HG03060 (cell line): ENCODE data around the gene UFD1.

Source experiments
- ATAC-seq: cut with Tn5 transposase; IDR thresholded peaks from one replicate; pipeline ENCODE4 v1.9.1; 2021; ENCODE audit warnings: low read depth, moderate number of reproducible peaks; ENCODE audit not compliant: unreplicated experiment

The UFD1 gene

GRCh38 chr22:19497245-19497644 lies 18.3 kb upstream of the UFD1 start:
- no peak for ATAC-seq

- ATAC-seq = no peak
These were observed 17.3 kb upstream of the UFD1 start for GRCh38 chr22:19496324-19496630.

GRCh38 chr22:19495562-19496323 lies 16.8 kb upstream of the UFD1 start:
- no peak for ATAC-seq

GRCh38 chr22:19494676-19495173 lies 15.7 kb upstream of the UFD1 start:
- ATAC-seq = no peak

GRCh38 chr22:19494001-19494560 lies 15.1 kb upstream of the UFD1 start:
- no peak for ATAC-seq

GRCh38 chr22:19492504-19493174 lies 13.6 kb upstream of the UFD1 start:
- ATAC-seq = no peak

GRCh38 chr22:19490628-19491230 lies 11.7 kb upstream of the UFD1 start:
- no peak for ATAC-seq

- no peak for ATAC-seq
These were observed 10.2 kb upstream of the UFD1 start for GRCh38 chr22:19488884-19489843.

- no peak for ATAC-seq
These were observed 9.3 kb upstream of the UFD1 start for GRCh38 chr22:19488285-19488684.

DNA sequence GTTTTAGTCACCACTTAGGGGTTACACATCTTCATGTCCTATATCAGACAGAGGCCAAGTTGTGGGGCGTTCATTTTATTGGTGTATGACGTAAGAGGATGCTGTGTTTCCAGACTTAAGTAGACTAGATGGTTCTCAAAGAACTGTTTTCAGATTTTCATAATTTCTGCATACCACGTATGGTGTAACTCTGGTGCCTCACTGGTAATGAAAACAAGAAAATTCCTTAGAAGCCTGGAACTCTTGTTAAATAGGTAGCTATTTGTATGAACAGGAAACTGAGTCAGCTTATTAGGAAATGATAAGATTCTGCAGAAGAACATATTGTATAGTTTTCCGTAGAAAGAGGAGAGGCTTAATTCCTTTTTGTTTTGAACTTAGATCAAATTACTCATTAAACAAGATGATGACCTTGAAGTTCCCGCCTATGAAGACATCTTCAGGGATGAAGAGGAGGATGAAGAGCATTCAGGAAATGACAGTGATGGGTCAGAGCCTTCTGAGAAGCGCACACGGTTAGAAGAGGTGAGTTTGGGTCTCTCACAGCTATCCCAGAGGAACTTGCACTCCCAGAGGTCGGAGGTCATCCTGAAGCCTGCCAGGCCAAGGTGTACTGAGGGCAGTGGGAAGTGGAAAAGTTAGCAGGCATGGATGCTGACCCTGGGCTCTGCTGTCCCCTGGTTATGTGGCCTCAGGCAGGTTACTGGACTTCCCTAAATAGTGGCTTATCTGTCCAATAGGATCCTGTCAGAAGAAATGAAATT lies 4.7 kb upstream of the UFD1 start:
- no peak for ATAC-seq

DNA sequence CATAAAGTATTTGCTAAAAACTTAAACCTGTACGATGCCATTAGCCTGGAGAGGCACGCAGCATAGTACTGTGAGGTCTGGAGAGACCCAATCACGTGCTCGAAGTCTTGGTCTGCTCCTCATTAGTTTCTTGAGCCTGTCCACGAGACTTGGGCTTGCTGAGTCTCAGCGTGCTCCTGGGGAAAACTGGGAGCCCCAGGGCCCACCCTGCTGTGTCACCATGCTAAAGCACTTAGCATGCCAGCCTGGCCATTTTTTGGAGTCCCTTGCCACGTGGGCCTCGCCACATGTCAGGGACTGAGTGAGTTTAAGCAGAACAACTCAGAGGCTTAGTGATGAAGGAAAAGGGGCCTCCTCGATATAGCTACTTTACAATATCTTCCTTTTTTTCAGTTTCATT lies 3.3 kb upstream of the UFD1 start:
- ATAC-seq = no peak

GRCh38 chr22:19480789-19481188 lies 1.8 kb upstream of the UFD1 start:
- ATAC-seq = no peak

- no peak for ATAC-seq
These were observed 1.2 kb upstream of the UFD1 start for GRCh38 chr22:19480173-19480568.

- ATAC-seq = peak; percentile 64
These were observed 571 bp upstream of the UFD1 start, which contains the start of gene CDC45 for GRCh38 chr22:19479355-19480172. CDC45 (plus strand) TSS chr22:19479920; CDS start chr22:19479969, 49 bp downstream.

GRCh38 chr22:19478045-19478900 lies 720 bp downstream of the UFD1 start:
- ATAC-seq = no peak

GRCh38 chr22:19477321-19478044 lies 1.5 kb downstream of the UFD1 start:
- ATAC-seq = no peak

- ATAC-seq = no peak
These were observed 3.0 kb downstream of the UFD1 start for GRCh38 chr22:19476023-19476422.
